ENCODE measurements around the gene JAM3. TPM values are rescaled to one million over a fixed set of nuclear protein-coding genes. Genes with fewer than 3 reads are reported as not detected.

The JAM3 gene
- total and polyA plus RNA-seq, 9 of the 15 experiments (the other 6 are each of a cell fraction or from before 2014, with no cell fraction given), result 0.22 to 0.76 (median 0.40) TPM

DNA sequence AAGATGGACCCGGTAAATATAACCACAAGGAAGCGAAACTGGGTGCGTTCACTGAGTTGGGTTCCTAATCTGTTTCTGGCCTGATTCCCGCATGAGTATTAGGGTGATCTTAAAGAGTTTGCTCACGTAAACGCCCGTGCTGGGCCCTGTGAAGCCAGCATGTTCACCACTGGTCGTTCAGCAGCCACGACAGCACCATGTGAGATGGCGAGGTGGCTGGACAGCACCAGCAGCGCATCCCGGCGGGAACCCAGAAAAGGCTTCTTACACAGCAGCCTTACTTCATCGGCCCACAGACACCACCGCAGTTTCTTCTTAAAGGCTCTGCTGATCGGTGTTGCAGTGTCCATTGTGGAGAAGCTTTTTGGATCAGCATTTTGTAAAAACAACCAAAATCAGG is 80.5 kb downstream of the JAM3 start:
- TF ChIP-seq ERF (CRISPR knock-in tag; IDR thresholded peaks at IDR 0.05) (no peak), EP400 (IDR thresholded peaks at IDR 0.05) (no peak)
- TF ChIP-seq, protein P1, sequence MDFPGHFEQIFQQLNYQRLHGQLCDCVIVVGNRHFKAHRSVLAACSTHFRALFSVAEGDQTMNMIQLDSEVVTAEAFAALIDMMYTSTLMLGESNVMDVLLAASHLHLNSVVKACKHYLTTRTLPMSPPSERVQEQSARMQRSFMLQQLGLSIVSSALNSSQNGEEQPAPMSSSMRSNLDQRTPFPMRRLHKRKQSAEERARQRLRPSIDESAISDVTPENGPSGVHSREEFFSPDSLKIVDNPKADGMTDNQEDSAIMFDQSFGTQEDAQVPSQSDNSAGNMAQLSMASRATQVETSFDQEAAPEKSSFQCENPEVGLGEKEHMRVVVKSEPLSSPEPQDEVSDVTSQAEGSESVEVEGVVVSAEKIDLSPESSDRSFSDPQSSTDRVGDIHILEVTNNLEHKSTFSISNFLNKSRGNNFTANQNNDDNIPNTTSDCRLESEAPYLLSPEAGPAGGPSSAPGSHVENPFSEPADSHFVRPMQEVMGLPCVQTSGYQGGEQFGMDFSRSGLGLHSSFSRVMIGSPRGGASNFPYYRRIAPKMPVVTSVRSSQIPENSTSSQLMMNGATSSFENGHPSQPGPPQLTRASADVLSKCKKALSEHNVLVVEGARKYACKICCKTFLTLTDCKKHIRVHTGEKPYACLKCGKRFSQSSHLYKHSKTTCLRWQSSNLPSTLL (IDR thresholded peaks at IDR 0.05), result no peak
- TF ChIP-seq, protein P2, sequence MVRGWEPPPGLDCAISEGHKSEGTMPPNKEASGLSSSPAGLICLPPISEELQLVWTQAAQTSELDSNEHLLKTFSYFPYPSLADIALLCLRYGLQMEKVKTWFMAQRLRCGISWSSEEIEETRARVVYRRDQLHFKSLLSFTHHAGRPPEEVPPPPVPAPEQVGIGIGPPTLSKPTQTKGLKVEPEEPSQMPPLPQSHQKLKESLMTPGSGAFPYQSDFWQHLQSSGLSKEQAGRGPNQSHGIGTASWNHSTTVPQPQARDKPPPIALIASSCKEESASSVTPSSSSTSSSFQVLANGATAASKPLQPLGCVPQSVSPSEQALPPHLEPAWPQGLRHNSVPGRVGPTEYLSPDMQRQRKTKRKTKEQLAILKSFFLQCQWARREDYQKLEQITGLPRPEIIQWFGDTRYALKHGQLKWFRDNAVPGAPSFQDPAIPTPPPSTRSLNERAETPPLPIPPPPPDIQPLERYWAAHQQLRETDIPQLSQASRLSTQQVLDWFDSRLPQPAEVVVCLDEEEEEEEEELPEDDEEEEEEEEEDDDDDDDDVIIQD (CRISPR knock-in tag; IDR thresholded peaks at IDR 0.05), result no peak
- TF ChIP-seq, protein P3, sequence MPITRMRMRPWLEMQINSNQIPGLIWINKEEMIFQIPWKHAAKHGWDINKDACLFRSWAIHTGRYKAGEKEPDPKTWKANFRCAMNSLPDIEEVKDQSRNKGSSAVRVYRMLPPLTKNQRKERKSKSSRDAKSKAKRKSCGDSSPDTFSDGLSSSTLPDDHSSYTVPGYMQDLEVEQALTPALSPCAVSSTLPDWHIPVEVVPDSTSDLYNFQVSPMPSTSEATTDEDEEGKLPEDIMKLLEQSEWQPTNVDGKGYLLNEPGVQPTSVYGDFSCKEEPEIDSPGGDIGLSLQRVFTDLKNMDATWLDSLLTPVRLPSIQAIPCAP (CRISPR knock-in tag; IDR thresholded peaks at IDR 0.05; ENCODE audit: borderline replicate concordance), result no peak
- no peak for ATAC-seq
- Histone ChIP-seq H3K4me3 (no peak overlapping the region), H3K36me3 (ENCODE audit: control insufficient read depth, insufficient read depth, low read length) (peaks cover 49% of the 10 kb centered on the region; the same call in 2 of the 3 replicates), H3K9me1 (ENCODE audit: control insufficient read depth, insufficient read depth, low read length) (no peaks in the 10 kb centered on the region), H3K4me2 (ENCODE audit: insufficient read depth, low read length) (no peak overlapping the region), H3K27ac (ENCODE audit: extremely low read depth, low read depth, low read length) (no peak overlapping the region), H2AFZ (ENCODE audit: low read depth, low read length) (no peak overlapping the region), H3K79me2 (ENCODE audit: control insufficient read depth, insufficient read depth, low read length) (no peaks in the 10 kb centered on the region), H3K27me3 (ENCODE audit: control insufficient read depth in 2 of 2, insufficient read depth in 2 of 2, low read length in 2 of 2) (no peaks in the 10 kb centered on the region), H3K4me1 (replicated peaks in 1 of 2; ENCODE audit: control insufficient read depth in 2 of 2, insufficient read depth in 2 of 2, low read length in 2 of 2) (no peaks in the 10 kb centered on the region), H4K20me1 (replicated peaks; ENCODE audit: control insufficient read depth, insufficient read depth, low read length) (0 out of 2 replicates have a peak, but pooled peaks cover 3% of the 10 kb centered on the region), H3K9ac (ENCODE audit: insufficient read depth in 1 of 2, low read depth in 2 of 2, low read length in 2 of 2) (no peak overlapping the region), H3K9me3 (replicated peaks; ENCODE audit: control insufficient read depth, insufficient read depth, low read depth, low read length) (no peaks in the 10 kb centered on the region)
- intact Hi-C loops (cut with micrococcal nuclease) (no loop called here), in situ Hi-C loops (cut with MboI) (loop anchor here (10.0 kb wide), 1 partner anchor 225 kb away; no protein-coding TSS in a partner anchor)
- ChIA-PET CTCF (ENCODE audit: low intra/inter-chr PET ratio) (no interaction called here), POLR2A (interaction anchor here (0.6 kb wide), 1 partner anchor 272 kb away, joined by 3 read pairs; no protein-coding TSS in a partner anchor)
- WGBS (ENCODE audit: insufficient coverage, low coverage, missing lambda C conversion rate), result 95% methylated on average over 15 of the region's 16 CpGs
- FAIRE-seq, result no peak
- DNase-seq (ENCODE audit: extremely low read depth in 1 of 4, low spot score in 3 of 4), result no peak
- no TSS peak for BruUV-seq (replicated peaks)
